GM19193 (cell line): ENCODE data around the gene PTPN14.
A peak's percentile ranks its signal among the peaks of the same experiment; 100 is the strongest.

Experiments used
- POLR2A ChIP-seq: IDR thresholded peaks from 4 replicates; pipeline ENCODE4 v1.6.1; 2011; ENCODE audit not compliant: insufficient read depth, insufficient read length; ENCODE audit errors: extremely low read depth

The PTPN14 gene

DNA sequence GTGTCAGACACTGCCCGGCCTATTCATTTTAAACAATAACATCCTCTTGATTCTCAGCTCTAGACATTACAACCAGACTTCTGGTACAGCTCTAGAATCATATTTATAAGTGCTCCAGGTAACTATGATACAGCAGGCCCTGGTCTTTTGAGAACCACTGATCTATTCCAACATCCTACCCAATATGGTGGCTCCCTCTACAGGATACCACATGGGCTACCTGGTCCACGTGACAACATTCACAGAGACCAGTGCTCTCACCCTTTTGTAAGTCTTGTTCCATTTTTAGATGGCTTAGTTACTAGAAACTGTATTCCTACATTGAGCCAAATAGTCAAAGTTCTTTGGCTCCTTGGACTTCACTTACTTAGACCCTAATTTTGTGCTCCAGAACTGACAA is 102.9 kb downstream of the PTPN14 start:
- no peak for TF ChIP-seq POLR2A

DNA sequence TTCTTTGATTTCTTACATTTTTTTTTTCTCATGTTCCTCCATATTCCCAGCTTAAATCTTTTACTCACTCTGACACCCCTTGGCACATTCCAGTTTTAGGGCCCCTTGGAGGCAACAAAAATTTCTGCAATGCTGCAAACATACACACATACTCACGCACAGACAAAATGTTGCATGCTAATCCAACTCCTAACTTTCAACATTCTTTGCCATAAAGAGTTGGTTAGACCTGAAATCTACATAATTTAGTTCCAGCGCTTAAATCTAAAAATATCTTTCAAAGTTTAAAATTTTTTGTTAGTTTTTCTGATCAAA is 103.9 kb downstream of the PTPN14 start:
- no peak for TF ChIP-seq POLR2A

DNA sequence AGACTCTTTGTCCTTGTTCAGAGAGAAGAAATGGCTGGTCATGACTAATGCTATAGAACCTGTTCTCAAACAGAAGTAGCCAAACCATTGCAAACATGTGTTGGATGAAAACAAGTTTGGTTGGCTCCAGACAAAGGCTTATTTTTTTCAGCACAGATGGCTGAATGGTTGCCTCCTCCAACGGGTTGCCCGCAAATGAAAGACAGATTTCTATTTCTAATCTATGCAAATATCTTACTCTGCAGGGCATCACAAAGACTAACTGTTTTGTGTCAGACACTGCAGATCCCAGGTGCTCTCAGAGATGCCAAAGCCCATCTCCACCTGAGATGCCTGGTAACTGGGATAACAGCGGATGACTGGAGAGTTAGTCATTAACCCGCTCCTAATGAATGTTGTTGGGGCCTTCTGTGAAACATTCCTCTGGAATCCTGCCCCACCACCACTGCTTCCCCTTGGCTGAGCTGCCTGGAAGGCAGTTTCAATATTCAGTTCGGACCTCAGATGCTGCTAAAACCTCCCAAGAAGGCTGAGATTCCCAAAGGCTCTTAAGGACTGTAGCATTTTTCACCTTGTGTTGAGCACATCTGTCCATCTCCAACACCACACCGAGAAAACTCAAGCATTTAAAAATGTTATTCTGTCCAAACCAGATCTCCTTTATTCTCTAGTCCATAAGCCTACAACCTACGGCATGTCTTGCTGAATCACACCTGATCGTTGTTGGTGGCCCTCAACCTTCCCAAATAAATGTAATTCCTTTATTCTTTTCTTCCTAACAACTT is 104.4 kb downstream of the PTPN14 start:
- no peak for TF ChIP-seq POLR2A

DNA sequence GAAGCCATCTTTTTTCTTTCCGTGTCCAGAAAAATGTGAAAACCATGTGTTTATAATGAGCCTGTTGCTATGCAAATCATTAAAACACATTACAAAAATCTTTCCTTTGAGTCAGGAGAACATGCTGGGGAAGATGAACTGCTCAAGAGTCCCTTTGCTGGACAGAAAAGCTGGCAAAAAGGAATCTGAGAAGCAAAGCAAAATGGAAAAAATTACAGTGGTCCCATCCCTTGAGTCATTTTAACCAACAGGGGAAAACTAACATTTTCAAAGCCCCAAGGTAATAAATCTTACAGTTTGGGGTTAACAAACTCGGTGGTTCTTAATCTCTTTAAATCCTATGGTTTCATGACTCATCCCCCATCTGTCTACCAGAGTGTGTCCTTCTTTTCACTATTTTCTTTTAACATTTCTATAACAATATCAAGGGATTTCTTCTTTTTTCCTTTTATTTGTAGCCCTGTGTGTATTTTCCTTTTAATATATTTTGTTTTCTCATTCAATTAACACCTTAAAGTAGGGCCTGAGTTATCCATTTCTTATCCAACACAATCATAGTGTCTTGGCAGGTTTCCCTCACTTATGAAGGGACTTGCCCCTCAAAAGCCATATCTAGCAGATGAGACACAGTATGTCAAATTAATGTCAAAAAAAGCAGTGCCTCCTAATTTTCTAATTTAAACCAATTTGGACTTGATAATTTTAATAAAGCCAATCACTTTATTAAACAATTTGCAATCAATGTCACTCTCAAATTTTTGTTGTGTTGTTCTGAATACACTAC is 105.4 kb downstream of the PTPN14 start:
- no peak for TF ChIP-seq POLR2A

DNA sequence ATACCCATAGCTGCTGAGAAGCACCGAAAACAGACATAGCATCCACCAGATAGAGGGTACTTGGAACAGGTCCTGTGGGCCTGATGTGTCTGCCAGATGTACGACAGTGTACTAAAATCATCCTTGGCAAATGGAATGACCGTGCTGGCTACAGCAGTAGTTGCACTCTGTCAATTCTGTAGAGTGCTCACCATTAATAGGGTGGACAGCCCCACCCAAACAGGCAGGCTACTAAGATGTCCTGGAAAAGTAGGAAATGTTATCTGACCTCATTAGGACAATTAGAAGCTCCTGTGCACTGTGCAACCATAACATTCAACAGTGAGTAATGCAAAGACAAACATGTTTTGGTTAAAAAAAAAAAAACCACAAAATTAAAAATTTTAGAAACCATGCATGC is 106.2 kb downstream of the PTPN14 start:
- TF ChIP-seq POLR2A, result no peak

DNA sequence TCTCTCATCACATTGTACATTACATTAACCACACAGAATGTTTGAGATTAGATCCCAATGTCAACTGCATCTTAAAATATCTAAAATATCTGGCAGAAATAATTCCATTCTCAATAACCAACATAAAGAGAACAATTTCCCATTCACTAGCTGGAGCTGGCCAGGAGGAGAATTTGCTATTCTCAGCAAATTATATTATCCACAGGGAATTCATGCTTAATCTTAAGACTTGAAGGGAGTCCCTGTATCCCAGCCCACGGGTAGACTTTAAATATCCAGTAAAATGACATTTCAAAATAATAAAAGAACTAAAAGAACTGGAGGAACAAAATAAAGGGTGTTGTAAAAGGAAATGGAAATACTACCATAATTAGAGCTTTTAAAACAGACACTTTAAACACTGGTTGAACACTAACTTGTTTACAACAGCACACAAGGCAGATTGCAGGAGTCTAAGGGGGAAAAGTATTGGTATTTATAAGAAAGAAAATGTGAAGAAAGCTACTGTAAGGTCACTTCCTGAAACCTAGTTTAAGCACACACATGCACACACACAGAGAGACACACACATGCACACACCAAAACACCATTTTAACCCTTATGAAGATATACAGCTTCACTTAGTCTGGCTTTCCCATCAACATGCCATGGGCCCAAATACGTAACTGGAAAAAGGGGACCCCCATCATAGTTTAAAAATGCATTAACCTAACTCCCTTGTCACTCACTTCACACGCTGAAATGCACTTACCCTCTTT is 107.0 kb downstream of the PTPN14 start:
- TF ChIP-seq POLR2A, result no peak

DNA sequence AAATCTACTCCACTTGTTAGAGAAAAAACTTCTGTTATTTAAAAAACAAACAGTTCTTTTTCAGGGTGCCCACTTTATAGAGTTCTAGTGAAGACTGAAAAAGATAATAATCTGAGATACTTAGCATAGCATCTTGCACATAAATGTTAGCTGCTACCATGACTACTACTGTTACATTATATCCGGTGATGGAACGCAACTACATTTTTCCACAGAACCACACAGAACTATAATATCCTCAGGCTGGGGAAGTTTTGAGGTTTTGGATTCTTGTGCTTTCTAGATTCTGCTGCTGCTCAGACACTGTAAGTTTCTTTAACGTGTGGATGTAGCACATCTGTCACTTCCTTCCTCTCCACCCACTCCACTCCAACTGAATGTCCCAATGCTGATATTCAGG is 110.3 kb downstream of the PTPN14 start:
- TF ChIP-seq POLR2A, result no peak

DNA sequence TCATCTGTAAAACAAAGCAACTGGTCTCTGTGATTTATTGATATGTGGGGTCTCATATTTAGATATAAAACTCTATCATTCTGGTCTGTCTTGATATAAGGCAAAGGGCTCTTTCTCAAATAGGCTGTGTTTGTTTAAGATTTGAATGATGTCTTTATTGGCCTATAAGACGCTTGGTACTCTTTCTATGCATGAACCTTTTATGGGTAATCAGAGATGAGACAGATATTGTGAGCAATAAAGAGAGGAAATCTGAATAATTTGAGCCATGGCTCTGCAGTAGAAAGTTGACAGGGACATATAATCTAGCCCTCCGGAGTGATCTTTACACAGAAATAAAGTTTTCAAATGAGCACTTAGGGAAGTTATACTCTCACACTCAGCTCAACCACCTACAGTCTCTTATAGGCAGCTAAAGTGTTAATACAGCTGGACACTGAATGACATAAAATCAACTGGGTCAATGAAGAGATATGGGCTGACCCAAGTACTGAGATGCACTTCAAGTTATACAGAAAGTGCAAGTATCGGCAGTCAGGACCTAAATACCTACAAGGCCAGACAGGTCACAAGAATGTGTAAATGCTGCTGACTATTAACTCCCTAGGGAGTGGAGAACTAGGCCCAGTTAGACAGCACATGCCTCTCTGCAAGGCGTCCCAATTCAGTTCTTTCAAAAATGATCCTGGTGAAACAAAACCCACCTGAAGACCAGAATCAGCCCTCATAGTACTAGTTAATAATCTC is 111.0 kb downstream of the PTPN14 start:
- TF ChIP-seq POLR2A, result no peak

DNA sequence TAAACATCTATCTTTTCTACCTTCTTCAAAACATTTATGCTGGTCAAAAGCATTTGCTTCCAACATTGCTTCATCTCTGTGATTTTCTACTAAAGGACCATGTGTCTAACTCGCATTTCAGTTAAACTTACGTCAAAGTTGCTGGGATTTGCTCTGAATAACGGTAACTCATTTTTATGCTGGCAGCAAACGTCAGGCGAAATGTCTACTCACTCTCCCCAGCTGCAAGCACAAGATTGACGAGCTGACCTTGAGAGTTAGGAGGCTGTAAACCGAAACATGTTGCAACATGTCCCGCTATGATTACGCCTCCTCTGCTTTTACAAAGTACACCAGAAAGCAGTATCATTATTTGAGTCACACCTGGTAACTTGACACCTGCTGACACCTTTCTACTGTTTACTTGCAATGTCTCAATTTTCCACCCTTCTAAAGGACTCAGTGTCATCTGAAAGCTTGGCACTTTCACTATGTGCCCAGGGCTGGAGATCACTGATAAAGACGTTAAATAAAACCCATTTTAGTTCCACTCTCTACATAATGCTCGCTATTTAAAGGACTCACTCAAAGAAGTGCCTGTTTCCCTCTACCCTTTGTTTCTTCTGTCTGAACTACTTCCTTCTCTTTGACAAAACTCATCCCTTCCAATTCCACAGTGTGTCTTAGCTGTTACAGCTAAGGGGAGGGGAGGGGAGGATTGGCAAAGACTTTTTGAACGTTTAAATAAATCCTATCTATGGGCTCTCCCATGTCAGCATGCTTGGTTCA is 111.9 kb downstream of the PTPN14 start:
- peak; percentile 43 for TF ChIP-seq POLR2A

DNA sequence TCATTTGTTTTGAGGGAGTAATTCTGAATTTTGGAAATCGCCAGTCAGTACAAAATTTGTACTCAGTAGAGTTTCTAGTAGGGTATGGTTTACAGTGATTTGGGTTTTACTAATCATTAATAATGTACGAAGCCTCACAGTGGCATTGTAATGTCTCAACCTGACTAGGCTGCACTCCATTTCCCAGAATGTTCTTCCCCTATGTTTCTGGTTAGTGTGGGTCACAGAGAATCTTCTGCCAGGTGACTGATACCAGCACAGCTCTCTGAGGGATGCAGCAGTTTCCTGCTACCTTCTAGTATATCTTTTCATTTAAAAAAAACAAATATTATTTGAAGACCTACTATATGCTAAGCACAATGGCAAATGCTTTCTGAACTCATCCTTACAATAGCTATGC is 112.9 kb downstream of the PTPN14 start:
- TF ChIP-seq POLR2A, result no peak

DNA sequence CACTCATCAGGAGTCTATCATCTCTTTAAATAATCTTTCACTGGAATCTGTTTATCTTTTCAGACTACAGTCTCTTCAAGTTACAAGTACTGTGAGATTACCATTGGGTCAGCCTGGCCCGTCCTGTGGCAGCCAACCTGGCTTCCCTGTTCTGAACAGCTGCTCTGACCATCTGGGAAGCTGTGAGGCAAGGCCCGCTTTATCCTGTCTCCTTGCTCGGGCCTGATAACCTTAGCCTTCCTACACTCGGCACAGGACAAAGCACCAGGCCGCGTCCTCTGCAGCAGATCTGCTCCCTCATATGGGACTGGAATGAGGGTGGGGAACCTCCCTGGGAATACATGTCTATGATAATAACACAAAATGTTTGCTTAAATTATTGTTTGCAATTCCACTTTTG is 113.3 kb downstream of the PTPN14 start:
- no peak for TF ChIP-seq POLR2A

DNA sequence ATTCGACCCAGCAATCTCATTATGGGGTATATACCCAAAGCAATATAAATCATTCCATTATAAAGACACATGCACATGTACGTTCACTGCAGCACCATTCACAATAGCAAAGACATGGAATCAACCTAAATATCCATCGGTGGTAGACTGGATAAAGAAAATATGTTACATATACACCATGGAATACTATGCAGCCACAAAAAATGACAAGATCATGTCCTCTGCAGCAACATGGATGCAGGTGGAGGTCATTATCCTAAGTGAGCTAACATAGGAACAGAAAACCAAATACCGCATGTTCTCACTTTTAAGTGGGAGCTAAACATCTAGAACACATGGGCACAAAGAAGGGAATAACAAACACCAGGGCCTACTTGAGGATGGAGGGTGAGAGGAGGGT is 115.5 kb downstream of the PTPN14 start:
- TF ChIP-seq POLR2A, result no peak

DNA sequence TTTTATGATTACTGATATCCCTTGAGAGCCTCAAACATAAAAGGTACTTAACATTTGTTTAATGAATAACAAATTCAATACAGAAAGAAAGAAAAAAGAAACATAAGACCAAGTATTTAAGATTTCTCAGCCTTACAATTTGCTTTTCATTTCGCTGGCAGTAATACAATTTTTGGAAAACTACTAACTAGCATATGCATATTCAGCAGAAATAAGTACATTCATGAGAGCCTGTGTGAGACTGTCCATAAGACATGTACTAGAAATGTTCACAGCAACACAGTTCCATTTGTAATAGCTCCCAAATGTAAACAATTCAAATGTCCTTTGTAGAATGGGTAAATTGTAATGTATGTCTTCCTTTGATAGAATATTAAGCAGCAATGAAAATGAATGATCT is 119.2 kb downstream of the PTPN14 start:
- no peak for TF ChIP-seq POLR2A
